Left ventricle myocardium inferior (tissue), 1 donor: ENCODE measurements around the gene MTA3. TPM values are rescaled to one million over a fixed set of nuclear protein-coding genes. Genes with fewer than 3 reads are reported as not detected.
A peak's percentile ranks its signal among the peaks of the same experiment; 100 is the strongest.

Experiments used
- DNase-seq: peaks from one replicate; pipeline ENCODE4 v3.0.0-alpha.2; 2020
- H3K27ac ChIP-seq: fragments of 200-600 bp; replicated peaks from 2 replicates; pipeline ENCODE4 v1.8.0; 2021
- H3K27me3 ChIP-seq: fragments of 200-600 bp; 2 replicates; pipeline ENCODE4 v1.8.0; 2021; ENCODE audit warnings: low read depth
- H3K36me3 ChIP-seq: fragments of 200-600 bp; 2 replicates; pipeline ENCODE4 v1.8.0; 2021
- H3K4me1 ChIP-seq: fragments of 200-600 bp; 2 replicates; pipeline ENCODE4 v1.8.0; 2021
- H3K4me3 ChIP-seq: fragments of 200-600 bp; 2 replicates; pipeline ENCODE4 v1.8.0; 2021; ENCODE audit warnings: mild to moderate bottlenecking, moderate library complexity
- H3K9me3 ChIP-seq: fragments of 200-600 bp; replicated peaks from 2 replicates; pipeline ENCODE4 v1.8.0; 2021
- CTCF ChIP-seq: fragments of 200-600 bp; IDR thresholded peaks from 2 replicates; pipeline ENCODE4 v1.8.0; 2021; ENCODE audit warnings: antibody characterized with exemption, mild to moderate bottlenecking, borderline replicate concordance
- intact Hi-C: fragments of 100-400 bp; cut with micrococcal nuclease; formaldehyde crosslinking; loops from one replicate; pipeline ENCODE4 v1.11.0; 2022
- total RNA-seq: library from RNA; stranded (reverse); fragmentation: NEBNext Ultra II Directional; extraction: Animal tissue kit (Norgen Biotek cat#: 25700); gene quantifications from one replicate; pipeline ENCODE4 v1.2.1, GENCODE V29; 2021
- donor health status: DM: no; HTN: yes; CAD: no; lungs with severe emphysema.

Gene MTA3
- total RNA-seq, 1 donor from 2014 or later: 18.1 TPM

GRCh38 chr2:42714686-42715085 is 146.3 kb downstream of the MTA3 start:
- no peak for DNase-seq
- intact Hi-C loops: no loop called here
- no peaks in the 10 kb centered on the region for H3K27me3 ChIP-seq
- TF ChIP-seq CTCF: no peak
- peaks cover 4% of the 10 kb centered on the region for H3K36me3 ChIP-seq
- H3K27ac ChIP-seq: no peak overlapping the region
- H3K4me3 ChIP-seq: no peak overlapping the region
- no peaks in the 10 kb centered on the region for H3K4me1 ChIP-seq
- H3K9me3 ChIP-seq: no peaks in the 10 kb centered on the region

GRCh38 chr2:42721898-42722297 is 153.5 kb downstream of the MTA3 start:
- intact Hi-C loops: no loop called here
- no peak for TF ChIP-seq CTCF
- Histone ChIP-seq H3K4me1 (peaks cover 13% of the 10 kb centered on the region), H3K27me3 (no peaks in the 10 kb centered on the region), H3K9me3 (no peaks in the 10 kb centered on the region), H3K36me3 (peaks cover 3% of the 10 kb centered on the region), H3K27ac (peak overlapping the region; percentile 6), H3K4me3 (no peak overlapping the region)
- no peak for DNase-seq

GRCh38 chr2:42722320-42723190 is 154.1 kb downstream of the MTA3 start:
- intact Hi-C loops: no loop called here
- H3K27ac ChIP-seq: peak overlapping the region; percentile 6
- peak; percentile 18 for DNase-seq

GRCh38 chr2:42723465-42723864 is 155.0 kb downstream of the MTA3 start:
- H3K4me1 ChIP-seq: peaks cover 13% of the 10 kb centered on the region
- TF ChIP-seq CTCF: no peak
- H3K27ac ChIP-seq: no peak overlapping the region
- peaks cover 3% of the 10 kb centered on the region for H3K36me3 ChIP-seq
- H3K4me3 ChIP-seq: no peak overlapping the region
- H3K9me3 ChIP-seq: no peaks in the 10 kb centered on the region
- intact Hi-C loops: no loop called here
- no peaks in the 10 kb centered on the region for H3K27me3 ChIP-seq
- DNase-seq: no peak

More at GRCh38 chr2:42722320-42723190, 154.1 kb downstream of the MTA3 start:
- Histone ChIP-seq H3K36me3 (peaks cover 3% of the 10 kb centered on the region), H3K4me3 (no peak overlapping the region), H3K9me3 (no peaks in the 10 kb centered on the region), H3K4me1 (peaks cover 13% of the 10 kb centered on the region), H3K27me3 (no peaks in the 10 kb centered on the region)
- TF ChIP-seq CTCF: no peak

- intact Hi-C loops: no loop called here
- no peak for TF ChIP-seq CTCF
- H3K27ac ChIP-seq: no peak overlapping the region
Measured at GRCh38 chr2:42724886-42725285, 156.5 kb downstream of the MTA3 start.

More at GRCh38 chr2:42724886-42725285, 156.5 kb downstream of the MTA3 start:
- DNase-seq: no peak
- H3K27me3 ChIP-seq: no peaks in the 10 kb centered on the region
- peaks cover 8% of the 10 kb centered on the region for H3K9me3 ChIP-seq
- H3K36me3 ChIP-seq: peaks cover 8% of the 10 kb centered on the region
- H3K4me1 ChIP-seq: peaks cover 13% of the 10 kb centered on the region
- no peak overlapping the region for H3K4me3 ChIP-seq
